Liver (tissue), 9 donors: ENCODE data around the gene CELF2. TPM values are rescaled to one million over a fixed set of nuclear protein-coding genes. Genes with fewer than 3 reads are reported as not detected.

ENCODE experiments used
- DNase-seq: peaks from one replicate; pipeline ENCODE4 v3.0.0-alpha.2; 2017; ENCODE audit warnings: low spot score
- H3K27ac ChIP-seq, 2 donors: one replicate each; pipeline ENCODE4 v1.7.0; 2013; ENCODE audit warnings: inconsistent platforms in 2 of 2, low read length in 2 of 2, control low read depth in 1 of 2, low read depth in 1 of 2, mild to moderate bottlenecking in 1 of 2
- H3K27me3 ChIP-seq, 4 donors: one replicate each; pipeline versions ENCODE4 v1.6.1 to v1.7.0; 2013; ENCODE audit warnings: low read length in 3 of 4, inconsistent platforms in 1 of 4, mild to moderate bottlenecking in 1 of 4, moderate library complexity in 1 of 4; ENCODE audit not compliant: control insufficient read depth in 4 of 4, insufficient read depth in 4 of 4
- H3K36me3 ChIP-seq, 4 donors: one replicate each; pipeline versions ENCODE4 v1.6.1 to v1.7.0; 2013; ENCODE audit warnings: low read length in 3 of 4, mild to moderate bottlenecking in 3 of 4, low read depth in 1 of 4, moderate library complexity in 1 of 4; ENCODE audit not compliant: control insufficient read depth in 4 of 4, insufficient read depth in 3 of 4
- H3K4me1 ChIP-seq, 4 donors: one replicate each; pipeline versions ENCODE4 v1.6.1 to v1.7.0; 2013; ENCODE audit warnings: low read length in 3 of 4, mild to moderate bottlenecking in 3 of 4, moderate library complexity in 1 of 4; ENCODE audit not compliant: control insufficient read depth in 4 of 4, insufficient read depth in 4 of 4
- H3K4me3 ChIP-seq, 3 donors: one replicate each; pipeline versions ENCODE4 v1.6.1 to v1.7.0; 2013; ENCODE audit warnings: low read length in 3 of 3, control low read depth in 1 of 3, low read depth in 1 of 3, mild to moderate bottlenecking in 1 of 3
- H3K9ac ChIP-seq, 2 donors: one replicate each; pipeline ENCODE4 v1.7.0; 2013; ENCODE audit warnings: low read length in 2 of 2, mild to moderate bottlenecking in 2 of 2, moderate library complexity in 2 of 2, control low read depth in 1 of 2, low read depth in 1 of 2
- H3K9me3 ChIP-seq, 4 donors: one replicate each; pipeline versions ENCODE4 v1.6.1 to v1.7.0; 2013; ENCODE audit warnings: low read length in 3 of 4; ENCODE audit not compliant: control insufficient read depth in 4 of 4
- ATF3 ChIP-seq: IDR thresholded peaks from 2 replicates; pipeline ENCODE4 v1.6.1; 2016; ENCODE audit warnings: antibody characterized with exemption
- EGR1 ChIP-seq, 2 donors: IDR thresholded peaks; 2 replicates each; pipeline ENCODE4 v1.6.1; 2016 to 2018; ENCODE audit warnings: antibody characterized with exemption in 2 of 2, low read depth in 2 of 2
- FOXA1 ChIP-seq: IDR thresholded peaks from 2 replicates; pipeline ENCODE4 v1.6.1; 2016; ENCODE audit warnings: antibody characterized with exemption
- FOXA2 ChIP-seq: IDR thresholded peaks from 2 replicates; pipeline ENCODE4 v1.6.1; 2016; ENCODE audit warnings: antibody characterized with exemption
- GABPA ChIP-seq, 2 donors: IDR thresholded peaks in 1 of 2; conservative IDR thresholded peaks in 1 of 2; 2 replicates each; pipeline ENCODE4 v1.6.1; 2016; ENCODE audit warnings: antibody characterized with exemption in 2 of 2, mild to moderate bottlenecking in 1 of 2, moderate library complexity in 1 of 2
- HNF4G ChIP-seq: IDR thresholded peaks from 2 replicates; pipeline ENCODE4 v1.6.1; 2016; ENCODE audit warnings: antibody characterized with exemption
- JUND ChIP-seq, 2 donors: IDR thresholded peaks; 2 replicates each; pipeline ENCODE4 v1.6.1; 2016; ENCODE audit warnings: antibody characterized with exemption in 2 of 2
- MAX ChIP-seq: IDR thresholded peaks from 2 replicates; pipeline ENCODE4 v1.6.1; 2016; ENCODE audit warnings: antibody characterized with exemption
- NR2F2 ChIP-seq: IDR thresholded peaks from 2 replicates; pipeline ENCODE4 v1.6.1; 2016; ENCODE audit warnings: antibody characterized with exemption
- RAD21 ChIP-seq, 2 donors: IDR thresholded peaks; 2 replicates each; pipeline ENCODE4 v1.6.1; 2016; ENCODE audit warnings: antibody characterized with exemption in 2 of 2, mild to moderate bottlenecking in 2 of 2
- REST ChIP-seq: IDR thresholded peaks from 2 replicates; pipeline ENCODE4 v1.6.1; 2016; ENCODE audit warnings: antibody characterized with exemption, mild to moderate bottlenecking
- RXRA ChIP-seq, 2 donors: IDR thresholded peaks; 2 replicates each; pipeline ENCODE4 v1.6.1; 2017 to 2018; ENCODE audit warnings: antibody characterized with exemption in 2 of 2, mild to moderate bottlenecking in 1 of 2
- SP1 ChIP-seq: IDR thresholded peaks from 2 replicates; pipeline ENCODE4 v1.6.1; 2018; ENCODE audit warnings: antibody characterized with exemption, mild to moderate bottlenecking
- TAF1 ChIP-seq: conservative IDR thresholded peaks from 2 replicates; pipeline ENCODE4 v1.6.1; 2016; ENCODE audit warnings: antibody characterized with exemption, mild to moderate bottlenecking
- YY1 ChIP-seq: IDR thresholded peaks from 2 replicates; pipeline ENCODE4 v1.6.1; 2016; ENCODE audit warnings: antibody characterized with exemption, mild to moderate bottlenecking
- ZBTB33 ChIP-seq: IDR thresholded peaks from 2 replicates; pipeline ENCODE4 v1.6.1; 2016; ENCODE audit warnings: antibody characterized with exemption
- WGBS: extraction: QIAGEN DNeasy Blood & Tissue Kit; methylation state at CpG from one replicate; pipeline ENCODE4 v1.1.7; 2013; 5-methylcytosine and 5-hydroxymethylcytosine counted together
- polyA plus RNA-seq, 2 donors: library from polyadenylated mRNA; stranded (reverse) in 1 of 2; unstranded in 1 of 2; fragments of 200-250 nt in 1 of 2; fragments of >200 nt in 1 of 2; fragmentation: Nextera tagmentation in 1 of 2; extraction: Ambion mirVana in 1 of 2; gene quantifications; one replicate each; pipeline versions ENCODE4 v1.2.1 to v1.2.3, GENCODE V29; 2013 to 2015
- total RNA-seq, 2 donors: library from RNA; depleted of rRNA; stranded (reverse); fragments of >200 nt; gene quantifications; one replicate each; pipeline ENCODE4 v1.2.3, GENCODE V29; 2014
- TF ChIP-seq, protein P1 (sequence below): fragments of 150-350 bp; IDR thresholded peaks from 2 replicates; pipeline ENCODE4 v1.5.1; 2017; ENCODE audit warnings: improper control_type of control experiment, low read depth, low read length; ENCODE audit not compliant: missing input control
- donor health status: healthy.
- donor health status: healthy.
- donor health status: healthy.
- donor health status: healthy.
- donor health status: healthy.

CELF2 gene
- total and polyA plus RNA-seq, 4 donors, result 1.4 to 8.5 (median 5.6) TPM

DNA sequence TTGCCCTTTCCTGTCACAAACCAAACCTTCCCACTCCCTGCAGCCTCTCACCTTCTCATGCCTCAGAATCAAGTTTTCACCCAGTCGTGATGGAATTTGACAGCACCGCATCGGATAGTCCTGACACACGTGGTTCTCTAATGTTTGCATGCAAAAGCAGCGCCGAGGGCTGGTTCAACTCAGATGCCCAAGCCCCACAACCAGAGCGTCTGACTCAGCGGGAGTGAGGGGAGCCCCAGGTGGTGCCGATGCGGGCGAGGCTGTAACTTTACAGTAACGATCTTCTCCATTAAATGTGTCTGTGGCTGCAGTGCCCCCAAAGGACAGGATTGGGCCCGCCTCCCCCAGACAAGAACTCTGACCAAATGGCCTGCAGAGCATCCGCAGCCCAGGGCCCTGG lies 284.5 kb downstream of the CELF2 start (continued):
- TF ChIP-seq, protein P1, sequence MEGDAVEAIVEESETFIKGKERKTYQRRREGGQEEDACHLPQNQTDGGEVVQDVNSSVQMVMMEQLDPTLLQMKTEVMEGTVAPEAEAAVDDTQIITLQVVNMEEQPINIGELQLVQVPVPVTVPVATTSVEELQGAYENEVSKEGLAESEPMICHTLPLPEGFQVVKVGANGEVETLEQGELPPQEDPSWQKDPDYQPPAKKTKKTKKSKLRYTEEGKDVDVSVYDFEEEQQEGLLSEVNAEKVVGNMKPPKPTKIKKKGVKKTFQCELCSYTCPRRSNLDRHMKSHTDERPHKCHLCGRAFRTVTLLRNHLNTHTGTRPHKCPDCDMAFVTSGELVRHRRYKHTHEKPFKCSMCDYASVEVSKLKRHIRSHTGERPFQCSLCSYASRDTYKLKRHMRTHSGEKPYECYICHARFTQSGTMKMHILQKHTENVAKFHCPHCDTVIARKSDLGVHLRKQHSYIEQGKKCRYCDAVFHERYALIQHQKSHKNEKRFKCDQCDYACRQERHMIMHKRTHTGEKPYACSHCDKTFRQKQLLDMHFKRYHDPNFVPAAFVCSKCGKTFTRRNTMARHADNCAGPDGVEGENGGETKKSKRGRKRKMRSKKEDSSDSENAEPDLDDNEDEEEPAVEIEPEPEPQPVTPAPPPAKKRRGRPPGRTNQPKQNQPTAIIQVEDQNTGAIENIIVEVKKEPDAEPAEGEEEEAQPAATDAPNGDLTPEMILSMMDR, result no peak
- TF ChIP-seq FOXA1, result no peak

- 89% methylated on average over 14 of the region's 14 CpGs for WGBS
- no peaks in the 10 kb centered on the region for H3K27me3 ChIP-seq
- TF ChIP-seq FOXA1, result no peak
- peaks cover 0 to 5% (median 0%) of the 10 kb centered on the region in 4 donors for H3K36me3 ChIP-seq
- H3K4me1 ChIP-seq, result no peaks in the 10 kb centered on the region
- no peak for DNase-seq
- H3K9me3 ChIP-seq, result peaks cover 0 to 14% (median 6%) of the 10 kb centered on the region in 4 donors
- H3K4me3 ChIP-seq, result no peak overlapping the region
- H3K27ac ChIP-seq, result no peak overlapping the region
- H3K9ac ChIP-seq, result no peak overlapping the region
Observed at GRCh38 chr10:11303361-11304170, 285.9 kb downstream of the CELF2 start.

- Histone ChIP-seq H3K27ac (no peak overlapping the region), H3K27me3 (no peaks in the 10 kb centered on the region), H3K4me1 (no peaks in the 10 kb centered on the region), H3K36me3 (peaks cover 0 to 5% (median 0%) of the 10 kb centered on the region in 4 donors), H3K9me3 (peaks cover 0 to 24% (median 11%) of the 10 kb centered on the region in 4 donors), H3K9ac (no peak overlapping the region), H3K4me3 (no peak overlapping the region)
- DNase-seq, result no peak
- TF ChIP-seq HNF4G (no peak), GABPA (IDR thresholded peaks at IDR 0.05 in 1 of 2, conservative IDR thresholded peaks at IDR 0.05 in 1 of 2) (no peak), TAF1 (no peak), FOXA1 (no peak), EGR1 (IDR thresholded peaks at IDR 0.05; ENCODE audit: low read depth in 2 of 2) (no peak), SP1 (no peak), FOXA2 (no peak), ATF3 (no peak), REST (no peak), RAD21 (IDR thresholded peaks at IDR 0.05) (no peak), RXRA (IDR thresholded peaks at IDR 0.05) (no peak), ZBTB33 (no peak), MAX (no peak), YY1 (no peak), NR2F2 (no peak), JUND (IDR thresholded peaks at IDR 0.05) (no peak)
- TF ChIP-seq, protein P1, result no peak
- WGBS, result 92% methylated on average over 11 of the region's 11 CpGs
Observed at GRCh38 chr10:11304906-11305585, 287.4 kb downstream of the CELF2 start.
